K562 (cell line): ENCODE data around the gene SPINK14.

ENCODE experiments used
- KHSRP ChIP-seq: fragments of 450-650 bp; IDR thresholded peaks from 2 replicates; pipeline ENCODE4 v1.6.1; 2017
- MAFG ChIP-seq: fragments of 450-650 bp; conservative IDR thresholded peaks from 2 replicates; pipeline ENCODE4 v1.6.1; 2016; ENCODE audit warnings: missing genetic modification characterization, missing compliant biosample characterization
- NR2C2 ChIP-seq, 2 experiments: fragments of 200-800 bp in 1 of 2; sonication (Bioruptor generic) in 1 of 2; sonication (generic) in 1 of 2; formaldehyde crosslinking in 1 of 2; IDR thresholded peaks; 2 replicates each; pipeline versions ENCODE4 v1.6.1 to v1.8.0; 2016 to 2022; ENCODE audit warnings: mild to moderate bottlenecking in 1 of 2, missing compliant biosample characterization in 1 of 2, missing genetic modification characterization in 1 of 2, missing genetic modification reagents in 1 of 2
- POLR2A ChIP-seq: fragments of 450-650 bp; conservative IDR thresholded peaks from 2 replicates; pipeline ENCODE4 v1.6.1; 2016
- SMAD1 ChIP-seq: fragments of 150-350 bp; IDR thresholded peaks from 2 replicates; pipeline ENCODE4 v1.6.1; 2014; ENCODE audit warnings: low read length, low read depth; ENCODE audit not compliant: partially characterized antibody
- TF ChIP-seq, protein P1 (sequence below): fragments of 450-650 bp; formaldehyde crosslinking; IDR thresholded peaks from 2 replicates; pipeline ENCODE4 v1.4.0; 2020; ENCODE audit warnings: mild to moderate bottlenecking
- TF ChIP-seq, protein P2 (sequence below), 3 experiments: IDR thresholded peaks in 2 of 3; conservative IDR thresholded peaks in 1 of 3; 2 replicates each; pipeline ENCODE4 v1.5.1; 2011 to 2012; ENCODE audit warnings: low read length in 3 of 3, mild to moderate bottlenecking in 3 of 3, control low read depth in 2 of 3, improper control_type of control experiment in 1 of 3, inconsistent platforms in 1 of 3, low read depth in 1 of 3, mixed read lengths in 1 of 3, moderate library complexity in 1 of 3; ENCODE audit not compliant: insufficient read depth in 2 of 3
- TF ChIP-seq, protein P3 (sequence below): sonication (generic); formaldehyde crosslinking; IDR thresholded peaks from 2 replicates; pipeline ENCODE4 v1.5.0; 2020; ENCODE audit warnings: missing genetic modification reagents
- TF ChIP-seq, protein P4 (sequence below): fragments of 450-650 bp; IDR thresholded peaks from 2 replicates; pipeline ENCODE4 v1.7.1; 2018; ENCODE audit warnings: mild to moderate bottlenecking, low read depth; ENCODE audit not compliant: partially characterized antibody
- TF ChIP-seq, protein P5 (sequence below): fragments of 250-450 bp; sonication (Bioruptor Pico); IDR thresholded peaks from 2 replicates; pipeline ENCODE4 v1.5.0; 2020; ENCODE audit warnings: mild to moderate bottlenecking, borderline replicate concordance

DNA sequence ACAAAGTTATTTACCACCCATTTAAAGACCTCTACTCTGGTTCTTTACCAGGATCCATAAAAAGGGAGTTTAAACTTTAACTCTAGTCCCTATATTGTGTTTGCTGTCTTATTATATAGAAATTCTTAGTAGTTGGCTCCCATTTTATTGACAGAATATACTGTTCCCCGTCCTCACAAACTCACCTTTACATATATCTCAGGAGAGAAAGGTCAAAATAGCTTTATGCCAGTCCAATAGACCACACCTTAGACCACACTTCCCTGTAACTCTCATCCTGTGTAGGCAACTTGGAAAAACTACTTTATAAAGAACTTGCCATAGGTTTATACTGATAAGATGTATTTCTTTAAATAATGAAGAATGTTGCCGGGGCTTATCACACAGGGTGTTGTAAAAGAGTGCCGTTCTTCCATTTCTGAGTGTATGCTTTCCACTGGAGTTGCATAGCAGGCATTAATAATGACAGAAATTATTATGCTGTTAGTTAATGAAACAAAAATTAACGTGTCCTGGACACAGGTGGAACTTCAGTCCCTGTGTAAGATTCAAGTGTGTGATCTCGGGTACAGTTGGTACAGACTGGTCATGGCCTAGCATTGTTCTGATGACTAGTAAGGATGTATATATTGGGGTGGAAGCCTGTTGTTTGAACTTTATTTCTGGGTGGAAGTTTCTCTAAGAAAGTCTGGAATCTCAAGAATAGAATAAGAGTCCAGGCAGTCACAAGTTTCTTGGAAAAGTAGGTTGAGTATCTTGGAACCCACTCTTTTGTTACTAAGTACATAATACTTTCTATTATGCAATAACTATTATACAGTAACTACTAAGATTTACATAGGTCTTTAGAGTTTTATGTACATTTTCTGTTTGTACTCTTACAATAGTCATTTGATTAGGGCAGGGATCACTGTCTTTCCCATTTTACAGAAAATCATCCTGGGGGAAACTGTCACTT lies 33.0 kb upstream of the SPINK14 start:
- TF ChIP-seq, protein P1, sequence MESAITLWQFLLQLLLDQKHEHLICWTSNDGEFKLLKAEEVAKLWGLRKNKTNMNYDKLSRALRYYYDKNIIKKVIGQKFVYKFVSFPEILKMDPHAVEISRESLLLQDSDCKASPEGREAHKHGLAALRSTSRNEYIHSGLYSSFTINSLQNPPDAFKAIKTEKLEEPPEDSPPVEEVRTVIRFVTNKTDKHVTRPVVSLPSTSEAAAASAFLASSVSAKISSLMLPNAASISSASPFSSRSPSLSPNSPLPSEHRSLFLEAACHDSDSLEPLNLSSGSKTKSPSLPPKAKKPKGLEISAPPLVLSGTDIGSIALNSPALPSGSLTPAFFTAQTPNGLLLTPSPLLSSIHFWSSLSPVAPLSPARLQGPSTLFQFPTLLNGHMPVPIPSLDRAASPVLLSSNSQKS (CRISPR knock-in tag): no peak
- no peak for TF ChIP-seq KHSRP
- TF ChIP-seq, protein P2, sequence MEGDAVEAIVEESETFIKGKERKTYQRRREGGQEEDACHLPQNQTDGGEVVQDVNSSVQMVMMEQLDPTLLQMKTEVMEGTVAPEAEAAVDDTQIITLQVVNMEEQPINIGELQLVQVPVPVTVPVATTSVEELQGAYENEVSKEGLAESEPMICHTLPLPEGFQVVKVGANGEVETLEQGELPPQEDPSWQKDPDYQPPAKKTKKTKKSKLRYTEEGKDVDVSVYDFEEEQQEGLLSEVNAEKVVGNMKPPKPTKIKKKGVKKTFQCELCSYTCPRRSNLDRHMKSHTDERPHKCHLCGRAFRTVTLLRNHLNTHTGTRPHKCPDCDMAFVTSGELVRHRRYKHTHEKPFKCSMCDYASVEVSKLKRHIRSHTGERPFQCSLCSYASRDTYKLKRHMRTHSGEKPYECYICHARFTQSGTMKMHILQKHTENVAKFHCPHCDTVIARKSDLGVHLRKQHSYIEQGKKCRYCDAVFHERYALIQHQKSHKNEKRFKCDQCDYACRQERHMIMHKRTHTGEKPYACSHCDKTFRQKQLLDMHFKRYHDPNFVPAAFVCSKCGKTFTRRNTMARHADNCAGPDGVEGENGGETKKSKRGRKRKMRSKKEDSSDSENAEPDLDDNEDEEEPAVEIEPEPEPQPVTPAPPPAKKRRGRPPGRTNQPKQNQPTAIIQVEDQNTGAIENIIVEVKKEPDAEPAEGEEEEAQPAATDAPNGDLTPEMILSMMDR (IDR thresholded peaks at IDR 0.05 in 2 of 3, conservative IDR thresholded peaks at IDR 0.05 in 1 of 3; ENCODE audit: insufficient read depth in 2 of 3, low read depth in 1 of 3, low read length in 3 of 3): no peak
- TF ChIP-seq POLR2A: no peak
- TF ChIP-seq NR2C2 (CRISPR knock-in tag; IDR thresholded peaks at IDR 0.05): no peak
- TF ChIP-seq NR2C2 (tag; IDR thresholded peaks at IDR 0.05): no peak
- TF ChIP-seq, protein P3, sequence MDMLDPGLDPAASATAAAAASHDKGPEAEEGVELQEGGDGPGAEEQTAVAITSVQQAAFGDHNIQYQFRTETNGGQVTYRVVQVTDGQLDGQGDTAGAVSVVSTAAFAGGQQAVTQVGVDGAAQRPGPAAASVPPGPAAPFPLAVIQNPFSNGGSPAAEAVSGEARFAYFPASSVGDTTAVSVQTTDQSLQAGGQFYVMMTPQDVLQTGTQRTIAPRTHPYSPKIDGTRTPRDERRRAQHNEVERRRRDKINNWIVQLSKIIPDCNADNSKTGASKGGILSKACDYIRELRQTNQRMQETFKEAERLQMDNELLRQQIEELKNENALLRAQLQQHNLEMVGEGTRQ: no peak
- TF ChIP-seq, protein P4, sequence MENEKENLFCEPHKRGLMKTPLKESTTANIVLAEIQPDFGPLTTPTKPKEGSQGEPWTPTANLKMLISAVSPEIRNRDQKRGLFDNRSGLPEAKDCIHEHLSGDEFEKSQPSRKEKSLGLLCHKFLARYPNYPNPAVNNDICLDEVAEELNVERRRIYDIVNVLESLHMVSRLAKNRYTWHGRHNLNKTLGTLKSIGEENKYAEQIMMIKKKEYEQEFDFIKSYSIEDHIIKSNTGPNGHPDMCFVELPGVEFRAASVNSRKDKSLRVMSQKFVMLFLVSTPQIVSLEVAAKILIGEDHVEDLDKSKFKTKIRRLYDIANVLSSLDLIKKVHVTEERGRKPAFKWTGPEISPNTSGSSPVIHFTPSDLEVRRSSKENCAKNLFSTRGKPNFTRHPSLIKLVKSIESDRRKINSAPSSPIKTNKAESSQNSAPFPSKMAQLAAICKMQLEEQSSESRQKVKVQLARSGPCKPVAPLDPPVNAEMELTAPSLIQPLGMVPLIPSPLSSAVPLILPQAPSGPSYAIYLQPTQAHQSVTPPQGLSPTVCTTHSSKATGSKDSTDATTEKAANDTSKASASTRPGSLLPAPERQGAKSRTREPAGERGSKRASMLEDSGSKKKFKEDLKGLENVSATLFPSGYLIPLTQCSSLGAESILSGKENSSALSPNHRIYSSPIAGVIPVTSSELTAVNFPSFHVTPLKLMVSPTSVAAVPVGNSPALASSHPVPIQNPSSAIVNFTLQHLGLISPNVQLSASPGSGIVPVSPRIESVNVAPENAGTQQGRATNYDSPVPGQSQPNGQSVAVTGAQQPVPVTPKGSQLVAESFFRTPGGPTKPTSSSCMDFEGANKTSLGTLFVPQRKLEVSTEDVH: no peak
- TF ChIP-seq SMAD1: no peak
- TF ChIP-seq, protein P5, sequence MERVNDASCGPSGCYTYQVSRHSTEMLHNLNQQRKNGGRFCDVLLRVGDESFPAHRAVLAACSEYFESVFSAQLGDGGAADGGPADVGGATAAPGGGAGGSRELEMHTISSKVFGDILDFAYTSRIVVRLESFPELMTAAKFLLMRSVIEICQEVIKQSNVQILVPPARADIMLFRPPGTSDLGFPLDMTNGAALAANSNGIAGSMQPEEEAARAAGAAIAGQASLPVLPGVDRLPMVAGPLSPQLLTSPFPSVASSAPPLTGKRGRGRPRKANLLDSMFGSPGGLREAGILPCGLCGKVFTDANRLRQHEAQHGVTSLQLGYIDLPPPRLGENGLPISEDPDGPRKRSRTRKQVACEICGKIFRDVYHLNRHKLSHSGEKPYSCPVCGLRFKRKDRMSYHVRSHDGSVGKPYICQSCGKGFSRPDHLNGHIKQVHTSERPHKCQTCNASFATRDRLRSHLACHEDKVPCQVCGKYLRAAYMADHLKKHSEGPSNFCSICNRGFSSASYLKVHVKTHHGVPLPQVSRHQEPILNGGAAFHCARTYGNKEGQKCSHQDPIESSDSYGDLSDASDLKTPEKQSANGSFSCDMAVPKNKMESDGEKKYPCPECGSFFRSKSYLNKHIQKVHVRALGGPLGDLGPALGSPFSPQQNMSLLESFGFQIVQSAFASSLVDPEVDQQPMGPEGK (CRISPR knock-in tag): no peak
- TF ChIP-seq MAFG: no peak
